Kidney epithelial cell (primary cell): ENCODE results near the gene HHIP. TPM values are rescaled to one million over a fixed set of nuclear protein-coding genes. Genes with fewer than 3 reads are reported as not detected.

Experiments
- DNase-seq: peaks from one replicate; pipeline ENCODE4 v3.0.0-alpha.2; 2010; ENCODE audit warnings: low read depth
- H3K27me3 ChIP-seq: 2 replicates; pipeline ENCODE4 v1.6.0; 2011; ENCODE audit warnings: low read length; ENCODE audit not compliant: control insufficient read depth, insufficient read depth
- H3K36me3 ChIP-seq: 2 replicates; pipeline ENCODE4 v1.5.1; 2011; ENCODE audit warnings: low read length; ENCODE audit not compliant: control insufficient read depth, insufficient read depth
- H3K4me3 ChIP-seq: 2 replicates; pipeline ENCODE4 v1.5.1; 2011; ENCODE audit warnings: low read depth, mild to moderate bottlenecking, control low read depth, low read length
- CTCF ChIP-seq: IDR thresholded peaks from 2 replicates; pipeline ENCODE4 v1.5.1; 2011; ENCODE audit warnings: mild to moderate bottlenecking, moderate library complexity, low read length, control low read depth, inconsistent platforms; ENCODE audit not compliant: insufficient read depth, poor library complexity, severe bottlenecking
- total RNA-seq: library from RNA; depleted of rRNA; stranded (reverse); fragments of >200 nt; gene quantifications from 2 replicates; pipeline ENCODE4 v1.2.3, GENCODE V29; 2015

HHIP gene
- total RNA-seq, 1 donor from 2014 or later: 0.54 TPM

- Histone ChIP-seq H3K4me3 (no peak overlapping the region), H3K27me3 (no peaks in the 10 kb centered on the region), H3K36me3 (no peaks in the 10 kb centered on the region)
- TF ChIP-seq CTCF: no peak
- DNase-seq: no peak
Measured at GRCh38 chr4:144720491-144720890, 74.5 kb downstream of the HHIP start.

GRCh38 chr4:144721994-144722393, 76.0 kb downstream of the HHIP start:
- H3K27me3 ChIP-seq: no peaks in the 10 kb centered on the region
- H3K36me3 ChIP-seq: no peaks in the 10 kb centered on the region
- no peak overlapping the region for H3K4me3 ChIP-seq
- TF ChIP-seq CTCF: no peak
- no peak for DNase-seq

GRCh38 chr4:144723471-144723870, 77.5 kb downstream of the HHIP start:
- H3K36me3 ChIP-seq: no peaks in the 10 kb centered on the region
- TF ChIP-seq CTCF: no peak
- DNase-seq: no peak
- H3K4me3 ChIP-seq: no peak overlapping the region
- H3K27me3 ChIP-seq: no peaks in the 10 kb centered on the region

GRCh38 chr4:144729175-144729574, 83.2 kb downstream of the HHIP start:
- no peak overlapping the region for H3K4me3 ChIP-seq
- H3K27me3 ChIP-seq: no peaks in the 10 kb centered on the region
- TF ChIP-seq CTCF: no peak
- no peak for DNase-seq
- no peaks in the 10 kb centered on the region for H3K36me3 ChIP-seq

DNA sequence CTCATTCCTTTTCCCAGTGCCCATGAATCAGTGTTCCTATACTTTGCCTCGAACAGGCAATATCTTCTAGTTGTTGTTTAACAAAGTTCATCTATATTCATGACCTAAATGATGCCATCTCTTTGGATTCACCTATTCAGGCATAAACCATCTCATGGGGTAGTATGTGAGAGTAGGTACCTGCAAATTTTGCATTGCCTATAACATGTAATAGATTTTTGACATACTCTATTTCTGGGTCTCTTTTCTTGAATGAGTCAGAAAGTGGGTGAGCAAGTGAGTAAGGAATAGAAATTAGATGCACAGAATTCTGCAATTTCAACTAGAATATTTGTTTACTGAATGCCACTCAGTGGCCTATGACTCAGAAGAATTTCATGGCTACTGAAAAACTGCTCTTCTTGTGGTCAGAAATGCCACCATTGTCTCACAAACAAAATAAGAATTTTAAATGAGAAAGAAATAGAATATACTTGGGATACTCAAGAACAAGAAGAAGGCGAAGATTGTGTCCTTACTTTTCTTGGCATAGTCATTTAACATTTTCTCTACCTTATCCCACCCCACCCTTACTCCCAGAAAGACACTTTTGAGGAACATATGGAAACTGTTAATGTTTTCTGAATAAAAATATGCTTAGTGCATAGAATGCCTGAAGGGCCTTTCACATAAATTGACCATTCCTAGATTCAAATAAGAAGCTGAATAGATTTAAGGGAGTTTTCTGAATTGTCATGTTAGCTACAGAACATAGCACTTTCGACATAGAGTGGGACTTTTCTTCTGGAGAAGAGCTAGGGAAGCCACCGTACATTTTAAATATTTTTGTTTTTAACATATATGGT, 86.8 kb downstream of the HHIP start:
- TF ChIP-seq CTCF: no peak
- no peak overlapping the region for H3K4me3 ChIP-seq
- DNase-seq: no peak
- no peaks in the 10 kb centered on the region for H3K27me3 ChIP-seq
- no peaks in the 10 kb centered on the region for H3K36me3 ChIP-seq

- H3K4me3 ChIP-seq: no peak overlapping the region
- H3K27me3 ChIP-seq: no peaks in the 10 kb centered on the region
- DNase-seq: no peak
- TF ChIP-seq CTCF: no peak
- H3K36me3 ChIP-seq: no peaks in the 10 kb centered on the region
Measured at GRCh38 chr4:144733566-144733965, 87.6 kb downstream of the HHIP start.
